ENCODE measurements around the gene CYP2C18. TPM values are rescaled to one million over a fixed set of nuclear protein-coding genes. Genes with fewer than 3 reads are reported as not detected.
"Not testable (repeated sequence)": the region's sequence is repeated elsewhere in the genome, so short reads cannot be mapped to it uniquely, and the experiment has no call there.

CYP2C18 gene
- total RNA-seq, 4 donors from 2014 or later: not detected

- H3K4me3 ChIP-seq: no peak overlapping the region
- no peak for DNase-seq (ENCODE audit: low spot score in 2 of 2)
- no peaks in the 10 kb centered on the region for H3K27me3 ChIP-seq
- TF ChIP-seq EP300 (IDR thresholded peaks at IDR 0.05) (no peak), CTCF (IDR thresholded peaks at IDR 0.05) (no peak), POLR2A (IDR thresholded peaks at IDR 0.05) (no peak)
- whole genome bisulfite sequencing, 2 donors: 46 to 48% methylated on average over 2 of the region's 2 CpGs
- no peaks in the 10 kb centered on the region for H3K9me3 ChIP-seq
- no peaks in the 10 kb centered on the region for H3K4me1 ChIP-seq
- no peak overlapping the region for H3K27ac ChIP-seq
- H3K36me3 ChIP-seq: no peaks in the 10 kb centered on the region
Measured at GRCh38 chr10:94645285-94645684, 38.2 kb upstream of the CYP2C18 start.

- not testable (repeated sequence) for H3K27me3 ChIP-seq; DNase-seq (ENCODE audit: low spot score in 2 of 2); H3K4me1 ChIP-seq; H3K36me3 ChIP-seq; H3K27ac ChIP-seq; H3K4me3 ChIP-seq
- H3K9me3 ChIP-seq: peaks cover 0 to 12% (median 0%) of the 10 kb centered on the region in 4 donors
Measured at GRCh38 chr10:94655201-94655600, 28.3 kb upstream of the CYP2C18 start.

GRCh38 chr10:94663061-94663460, 20.5 kb upstream of the CYP2C18 start:
- H3K4me1 ChIP-seq; H3K27me3 ChIP-seq; H3K36me3 ChIP-seq; H3K4me3 ChIP-seq; H3K27ac ChIP-seq; H3K9me3 ChIP-seq; DNase-seq (ENCODE audit: low spot score in 2 of 2): not testable (repeated sequence)
- WGBS, 2 donors: 73 to 75% methylated on average over 4 of the region's 4 CpGs

- 84 to 86% methylated on average over 6 of the region's 6 CpGs for WGBS, 2 donors
- H3K36me3 ChIP-seq: no peaks in the 10 kb centered on the region
- H3K4me1 ChIP-seq: no peaks in the 10 kb centered on the region
- TF ChIP-seq EP300 (IDR thresholded peaks at IDR 0.05) (no peak), CTCF (IDR thresholded peaks at IDR 0.05) (no peak), POLR2A (IDR thresholded peaks at IDR 0.05) (no peak)
- peaks cover 0 to 10% (median 0%) of the 10 kb centered on the region in 4 donors for H3K9me3 ChIP-seq
- no peak for DNase-seq (ENCODE audit: low spot score in 2 of 2)
- H3K27me3 ChIP-seq: no peaks in the 10 kb centered on the region
- H3K27ac ChIP-seq: no peak overlapping the region
- H3K4me3 ChIP-seq: no peak overlapping the region
Measured at GRCh38 chr10:94666391-94667102, 17.0 kb upstream of the CYP2C18 start.

- H3K27me3 ChIP-seq: no peaks in the 10 kb centered on the region
- DNase-seq (ENCODE audit: low spot score in 2 of 2): no peak
- no peaks in the 10 kb centered on the region for H3K4me1 ChIP-seq
- 91 to 100% methylated on average over 1 of the region's 1 CpG for WGBS, 2 donors
- no peaks in the 10 kb centered on the region for H3K36me3 ChIP-seq
- no peak for TF ChIP-seq EP300 (IDR thresholded peaks at IDR 0.05)
- no peak for TF ChIP-seq POLR2A (IDR thresholded peaks at IDR 0.05)
- TF ChIP-seq CTCF (IDR thresholded peaks at IDR 0.05): no peak
- H3K27ac ChIP-seq: no peak overlapping the region
- no peaks in the 10 kb centered on the region for H3K9me3 ChIP-seq
- H3K4me3 ChIP-seq: no peak overlapping the region
Measured at GRCh38 chr10:94673614-94674321, 9.8 kb upstream of the CYP2C18 start.

- Histone ChIP-seq H3K9me3 (no peaks in the 10 kb centered on the region), H3K27me3 (no peaks in the 10 kb centered on the region), H3K4me3 (no peak overlapping the region), H3K27ac (no peak overlapping the region), H3K36me3 (no peaks in the 10 kb centered on the region), H3K4me1 (no peaks in the 10 kb centered on the region)
- no peak for DNase-seq (ENCODE audit: low spot score in 2 of 2)
- TF ChIP-seq POLR2A (IDR thresholded peaks at IDR 0.05): no peak
- TF ChIP-seq EP300 (IDR thresholded peaks at IDR 0.05): no peak
- no peak for TF ChIP-seq CTCF (IDR thresholded peaks at IDR 0.05)
- 96% methylated on average over 2 of the region's 2 CpGs for WGBS, 2 donors
Measured at GRCh38 chr10:94676496-94676895, 7.0 kb upstream of the CYP2C18 start.

All from tibial nerve (tissue), 4 donors.